CD4-positive, alpha-beta T cell (primary cell): Measurements from ENCODE around the gene ID1. TPM values are rescaled to one million over a fixed set of nuclear protein-coding genes. Genes with fewer than 3 reads are reported as not detected.

Experiments used
- ATAC-seq: fragments of 200-7000 bp; cut with Tn5 transposase; one replicate; pipeline ENCODE4 v1.10.0; 2022; ENCODE audit warnings: mild to moderate bottlenecking; ENCODE audit not compliant: poor library complexity
- CTCF ChIA-PET: fragments of 350-600 bp; sonication (Branson Sonifier 250); formaldehyde crosslinking; loops from one replicate; lab custom pipeline; 2021; ENCODE audit warnings: antibody characterized with exemption, inconsistent platforms; lab: Charles Lee
- POLR2A ChIA-PET: fragments of 350-600 bp; sonication (Branson Sonifier 250); formaldehyde crosslinking; loops from one replicate; lab custom pipeline; 2021; ENCODE audit warnings: antibody characterized with exemption, inconsistent platforms; lab: Charles Lee
- DNase-seq, 14 experiments: peaks; one replicate each; pipeline ENCODE4 v3.0.0-alpha.2; 2013 to 2020; ENCODE audit warnings: mixed read lengths in 2 of 14
- H3K27ac ChIP-seq, 2 donors: one replicate each; pipeline versions ENCODE4 v1.5.1 to v1.7.0; 2013; ENCODE audit warnings: low read length in 2 of 2, low read depth in 1 of 2, mild to moderate bottlenecking in 1 of 2
- H3K27me3 ChIP-seq, 2 experiments: 1 replicate in 1 of 2; 2 replicates in 1 of 2; pipeline versions ENCODE4 v1.6.1 to v1.7.0; 2013; ENCODE audit warnings: low read length in 2 of 2, control low read depth in 1 of 2, mild to moderate bottlenecking in 1 of 2, moderate library complexity in 1 of 2; ENCODE audit not compliant: insufficient read depth in 2 of 2, control insufficient read depth in 1 of 2
- H3K36me3 ChIP-seq: one replicate; pipeline ENCODE4 v1.6.1; 2013; ENCODE audit warnings: low read length, control low read depth; ENCODE audit not compliant: insufficient read depth
- H3K4me1 ChIP-seq: one replicate; pipeline ENCODE4 v1.6.1; 2013; ENCODE audit warnings: low read length, control low read depth; ENCODE audit not compliant: insufficient read depth
- H3K4me3 ChIP-seq: one replicate; pipeline ENCODE4 v1.5.1; 2013; ENCODE audit warnings: mild to moderate bottlenecking, low read length, moderate library complexity
- H3K9me3 ChIP-seq, 2 experiments: 1 replicate in 1 of 2; 2 replicates in 1 of 2; pipeline versions ENCODE4 v1.6.1 to v1.7.0; 2013; ENCODE audit warnings: low read length in 2 of 2, mild to moderate bottlenecking in 2 of 2, control low read depth in 1 of 2, moderate library complexity in 1 of 2; ENCODE audit not compliant: control insufficient read depth in 1 of 2, insufficient read depth in 1 of 2
- H3K27ac Mint-ChIP-seq: one replicate; pipeline ENCODE4 v1.8.0; 2020; ENCODE audit warnings: mixed read lengths
- H3K27me3 Mint-ChIP-seq: one replicate; pipeline ENCODE4 v1.8.0; 2021; ENCODE audit warnings: mixed read lengths
- H3K36me3 Mint-ChIP-seq: one replicate; pipeline ENCODE4 v1.8.0; 2021; ENCODE audit warnings: low read depth, mixed read lengths
- H3K4me1 Mint-ChIP-seq: one replicate; pipeline ENCODE4 v1.8.0; 2021; ENCODE audit warnings: low read depth, mixed read lengths
- H3K4me3 Mint-ChIP-seq: one replicate; pipeline ENCODE4 v1.8.0; 2020; ENCODE audit warnings: mild to moderate bottlenecking, mixed read lengths
- H3K9me3 Mint-ChIP-seq: one replicate; pipeline ENCODE4 v1.8.0; 2020; ENCODE audit warnings: mixed read lengths
- CTCF ChIP-seq: fragments of 200-600 bp; IDR thresholded peaks from one replicate; pipeline ENCODE4 v1.8.0; 2022; ENCODE audit warnings: antibody characterized with exemption, mild to moderate bottlenecking
- intact Hi-C, 2 experiments: fragments of 100-400 bp; cut with DNase I in 1 of 2; cut with micrococcal nuclease in 1 of 2; formaldehyde crosslinking; loops; one replicate each; pipeline versions ENCODE4 v1.15.1 to v1.9.0; 2023 to 2025; cut with DNase I, micrococcal nuclease
- total RNA-seq, 174 experiments: library from RNA in 2 of 174; stranded (reverse) in 2 of 174; gene quantifications; one replicate each; pipeline ENCODE4 v1.2.3 and lab custom pipeline; 2021 to 2026

Gene ID1
- total RNA-seq, 2 experiments from 2014 or later = 22.8 to 24.2 TPM

- POLR2A ChIA-PET = interaction anchor here (0.9 to 3.0 kb wide), 8 partner anchors 9 to 143 kb away, joined by 3 to 57 read pairs (median 9); a partner anchor contains a TSS
- H3K27me3 Mint-ChIP-seq = peaks cover 56% of the 10 kb centered on the region
- DNase-seq (peak; percentile 51 to 92 (median 74)), ATAC-seq (peak; percentile 28)
- Histone ChIP-seq H3K36me3 (no peaks in the 10 kb centered on the region), H3K27me3 (peaks cover 32 to 42% of the 10 kb centered on the region in 2 experiments), H3K4me1 (peaks cover 33% of the 10 kb centered on the region), H3K9me3 (peaks cover 0 to 11% of the 10 kb centered on the region in 2 experiments), H3K27ac (no peak overlapping the region), H3K4me3 (peak overlapping the region; percentile 68)
- H3K9me3 Mint-ChIP-seq = no peaks in the 10 kb centered on the region
- peaks cover 5% of the 10 kb centered on the region for H3K36me3 Mint-ChIP-seq
- no peak for TF ChIP-seq CTCF
- H3K4me1 Mint-ChIP-seq = peaks cover 25% of the 10 kb centered on the region
- H3K27ac Mint-ChIP-seq = peak overlapping the region; percentile 61
- CTCF ChIA-PET = interaction anchor here (1.2 to 3.3 kb wide), 9 partner anchors 9 to 101 kb away, joined by 4 to 52 read pairs (median 8); no protein-coding TSS in a partner anchor
- H3K4me3 Mint-ChIP-seq = peak overlapping the region; percentile 94
- intact Hi-C loops = no loop called here
Observed at GRCh38 chr20:31603822-31604566, 1.1 kb upstream of the ID1 start.

GRCh38 chr20:31604567-31605030 lies 490 bp upstream of the ID1 start:
- H3K27me3 ChIP-seq = peaks cover 38 to 43% of the 10 kb centered on the region in 2 experiments
- TF ChIP-seq CTCF = no peak
- Mint-ChIP-seq H3K9me3 (no peaks in the 10 kb centered on the region), H3K27me3 (peaks cover 60% of the 10 kb centered on the region), H3K36me3 (peaks cover 5% of the 10 kb centered on the region), H3K4me3 (peak overlapping the region; percentile 94), H3K27ac (peak overlapping the region; percentile 74), H3K4me1 (peaks cover 25% of the 10 kb centered on the region)
- ChIA-PET CTCF (interaction anchor here (1.0 to 3.3 kb wide), 11 partner anchors 8 to 119 kb away, joined by 3 to 52 read pairs (median 5); partner anchors contain the start of gene HM13), POLR2A (interaction anchor here (0.8 to 3.0 kb wide), 10 partner anchors 8 to 143 kb away, joined by 3 to 57 read pairs (median 6); a partner anchor contains a TSS)
- H3K27ac ChIP-seq = no peak overlapping the region
- peaks cover 33% of the 10 kb centered on the region for H3K4me1 ChIP-seq
- H3K9me3 ChIP-seq = peaks cover 0 to 11% of the 10 kb centered on the region in 2 experiments
- DNase-seq (no peak), ATAC-seq (peak; percentile 2)
- H3K4me3 ChIP-seq = peak overlapping the region; percentile 68
- intact Hi-C loops = loop anchor here (1.0 to 5.0 kb wide), 2 partner anchors 31 to 118 kb away; partner anchors contain the start of gene BCL2L1 (in 1 of the 2)
- no peaks in the 10 kb centered on the region for H3K36me3 ChIP-seq

GRCh38 chr20:31605902-31606803 lies 1.1 kb downstream of the ID1 start:
- ChIA-PET POLR2A (interaction anchor here (1.1 to 3.0 kb wide), 5 partner anchors 33 to 118 kb away, joined by 6 to 57 read pairs (median 13); no protein-coding TSS in a partner anchor), CTCF (interaction anchor here (1.0 to 8.9 kb wide), 8 partner anchors 36 to 117 kb away, joined by 3 to 347 read pairs (median 6); partner anchors contain the start of gene HM13)
- no peak for ATAC-seq
- Mint-ChIP-seq H3K4me3 (peak overlapping the region; percentile 94), H3K27ac (peak overlapping the region; percentile 17), H3K27me3 (peaks cover 63% of the 10 kb centered on the region), H3K4me1 (peaks cover 25% of the 10 kb centered on the region), H3K9me3 (no peaks in the 10 kb centered on the region), H3K36me3 (peaks cover 5% of the 10 kb centered on the region)
- H3K27me3 ChIP-seq = peaks cover 41 to 43% of the 10 kb centered on the region in 2 experiments
- intact Hi-C loops = loop anchor here (1.0 to 5.0 kb wide), 2 partner anchors 33 to 116 kb away; partner anchors contain the start of gene BCL2L1 (in 1 of the 2)
- H3K36me3 ChIP-seq = no peaks in the 10 kb centered on the region
- no peak for TF ChIP-seq CTCF
- peak overlapping the region; percentile 68 for H3K4me3 ChIP-seq
- H3K4me1 ChIP-seq = peaks cover 33% of the 10 kb centered on the region
- DNase-seq = peak in 6 of 14 experiments; percentile 8 to 38 (median 26)
- peaks cover 0 to 11% of the 10 kb centered on the region in 2 experiments for H3K9me3 ChIP-seq
- H3K27ac ChIP-seq = no peak overlapping the region
